ENCODE measurements around the gene TMEM26.
"Not testable (repeated sequence)": the region's sequence is repeated elsewhere in the genome, so short reads cannot be mapped to it uniquely, and the experiment has no call there.

Gene TMEM26

DNA sequence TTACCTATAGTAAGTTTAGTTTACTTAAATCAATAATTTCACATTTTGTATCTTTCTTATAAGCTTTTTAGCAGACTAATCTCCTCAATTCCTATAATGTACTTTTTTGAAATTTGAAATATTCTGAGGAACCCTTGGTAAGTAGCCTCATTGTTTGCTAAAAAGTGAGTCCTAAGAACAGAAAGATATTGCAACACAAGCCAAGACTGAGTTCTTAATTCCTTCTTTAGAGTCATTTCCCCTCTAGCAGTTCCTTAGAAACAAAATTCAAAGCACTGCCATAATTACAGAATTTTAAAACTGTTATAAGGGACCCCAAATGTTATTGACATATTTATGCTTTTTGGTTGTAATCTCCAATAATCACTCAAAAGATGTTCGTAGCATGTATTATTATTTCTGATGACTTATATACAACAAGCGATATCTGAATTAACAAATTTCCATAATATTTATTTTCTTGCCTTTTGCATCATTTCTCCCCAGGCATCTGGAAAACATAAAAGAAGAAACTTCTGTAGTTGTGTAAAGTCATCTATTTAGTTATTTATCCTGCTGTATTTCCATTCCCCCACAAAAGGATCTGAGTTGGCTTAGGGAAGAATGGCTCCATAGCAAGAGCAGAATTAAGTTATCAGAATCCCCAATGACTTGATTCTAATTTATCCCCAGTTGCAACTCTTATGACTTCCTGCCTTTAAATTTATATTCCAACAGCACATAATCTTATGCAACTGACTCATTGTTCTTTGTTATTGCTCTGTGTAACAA, 67.8 kb downstream of the TMEM26 start:
- DNase-seq (ENCODE audit: low read depth) = no peak
- TF ChIP-seq, protein P1, sequence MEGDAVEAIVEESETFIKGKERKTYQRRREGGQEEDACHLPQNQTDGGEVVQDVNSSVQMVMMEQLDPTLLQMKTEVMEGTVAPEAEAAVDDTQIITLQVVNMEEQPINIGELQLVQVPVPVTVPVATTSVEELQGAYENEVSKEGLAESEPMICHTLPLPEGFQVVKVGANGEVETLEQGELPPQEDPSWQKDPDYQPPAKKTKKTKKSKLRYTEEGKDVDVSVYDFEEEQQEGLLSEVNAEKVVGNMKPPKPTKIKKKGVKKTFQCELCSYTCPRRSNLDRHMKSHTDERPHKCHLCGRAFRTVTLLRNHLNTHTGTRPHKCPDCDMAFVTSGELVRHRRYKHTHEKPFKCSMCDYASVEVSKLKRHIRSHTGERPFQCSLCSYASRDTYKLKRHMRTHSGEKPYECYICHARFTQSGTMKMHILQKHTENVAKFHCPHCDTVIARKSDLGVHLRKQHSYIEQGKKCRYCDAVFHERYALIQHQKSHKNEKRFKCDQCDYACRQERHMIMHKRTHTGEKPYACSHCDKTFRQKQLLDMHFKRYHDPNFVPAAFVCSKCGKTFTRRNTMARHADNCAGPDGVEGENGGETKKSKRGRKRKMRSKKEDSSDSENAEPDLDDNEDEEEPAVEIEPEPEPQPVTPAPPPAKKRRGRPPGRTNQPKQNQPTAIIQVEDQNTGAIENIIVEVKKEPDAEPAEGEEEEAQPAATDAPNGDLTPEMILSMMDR (conservative IDR thresholded peaks at IDR 0.05; ENCODE audit: control insufficient read depth, insufficient read depth, low read depth, low read length) = no peak

DNA sequence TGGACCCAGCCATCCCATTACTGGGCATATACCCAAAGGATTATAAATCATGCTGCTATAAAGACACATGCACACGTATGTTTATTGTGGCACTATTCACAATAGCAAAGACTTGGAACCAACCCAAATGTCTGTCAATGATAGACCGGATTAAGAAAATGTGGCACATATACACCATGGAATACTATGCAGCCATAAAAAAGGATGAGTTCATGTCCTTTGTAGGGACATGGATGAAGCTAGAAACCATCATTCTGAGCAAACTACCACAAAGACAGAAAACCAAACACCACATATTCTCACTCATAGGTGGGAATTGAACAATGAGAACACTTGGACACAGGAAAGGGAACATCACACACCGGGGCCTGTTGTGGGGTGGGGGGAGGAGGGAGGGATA, 72.0 kb downstream of the TMEM26 start:
- DNase-seq (ENCODE audit: low read depth); H3K4me3 ChIP-seq (ENCODE audit: control insufficient read depth, low read depth, low read length): not testable (repeated sequence)

More for the DNA sequence above, 67.8 kb downstream of the TMEM26 start:
- no peak overlapping the region for H3K4me3 ChIP-seq (ENCODE audit: control insufficient read depth, low read depth, low read length)

DNA sequence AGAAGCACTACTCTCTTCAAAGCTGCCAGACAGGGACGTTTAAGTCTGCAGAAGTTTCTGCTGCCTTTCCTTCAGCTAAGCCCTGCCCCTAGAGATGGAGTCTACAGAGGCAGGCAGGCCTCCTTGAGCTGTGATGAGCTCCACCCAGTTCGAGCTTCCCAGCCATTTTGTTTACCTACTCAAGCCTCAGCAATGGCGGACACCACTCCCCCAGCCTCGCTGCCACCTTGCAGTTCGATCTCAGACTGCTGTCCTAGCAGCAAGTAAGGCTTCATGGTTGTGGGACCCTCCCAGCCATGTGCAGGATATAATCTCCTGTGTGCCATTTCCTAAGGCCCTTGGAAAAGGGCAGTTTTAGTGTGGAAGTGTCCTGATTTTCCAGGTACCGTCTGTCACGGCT, 74.3 kb downstream of the TMEM26 start:
- TF ChIP-seq, protein P1 (conservative IDR thresholded peaks at IDR 0.05; ENCODE audit: control insufficient read depth, insufficient read depth, low read depth, low read length) = no peak
- no peak overlapping the region for H3K4me3 ChIP-seq (ENCODE audit: control insufficient read depth, low read depth, low read length)
- no peak for DNase-seq (ENCODE audit: low read depth)

DNA sequence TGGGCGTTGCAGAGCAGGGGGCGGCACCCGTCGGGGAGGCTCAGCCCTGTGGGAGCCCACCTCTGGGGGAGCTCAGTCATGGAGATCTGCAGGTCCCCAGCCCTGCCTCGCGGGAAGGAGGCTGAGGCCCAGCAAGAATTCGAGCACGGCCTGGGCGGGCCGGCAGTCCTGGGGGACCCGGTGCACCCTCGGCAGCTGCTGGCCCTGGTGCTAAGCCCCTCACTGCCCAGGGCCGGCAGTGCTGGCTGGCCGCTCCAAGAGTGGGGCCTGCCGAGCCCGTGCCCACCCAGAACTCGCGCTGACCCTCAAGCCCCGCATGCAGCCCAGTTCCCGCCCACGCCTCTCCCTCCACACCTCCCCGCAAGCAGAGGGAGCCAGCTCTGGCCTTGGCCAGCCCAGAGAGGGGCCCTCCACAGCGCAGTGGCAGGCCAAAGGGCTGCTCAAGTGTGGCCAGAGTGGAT, 76.2 kb downstream of the TMEM26 start:
- TF ChIP-seq, protein P1 (conservative IDR thresholded peaks at IDR 0.05; ENCODE audit: control insufficient read depth, insufficient read depth, low read depth, low read length) = no peak
- no peak overlapping the region for H3K4me3 ChIP-seq (ENCODE audit: control insufficient read depth, low read depth, low read length)
- no peak for DNase-seq (ENCODE audit: low read depth)

DNA sequence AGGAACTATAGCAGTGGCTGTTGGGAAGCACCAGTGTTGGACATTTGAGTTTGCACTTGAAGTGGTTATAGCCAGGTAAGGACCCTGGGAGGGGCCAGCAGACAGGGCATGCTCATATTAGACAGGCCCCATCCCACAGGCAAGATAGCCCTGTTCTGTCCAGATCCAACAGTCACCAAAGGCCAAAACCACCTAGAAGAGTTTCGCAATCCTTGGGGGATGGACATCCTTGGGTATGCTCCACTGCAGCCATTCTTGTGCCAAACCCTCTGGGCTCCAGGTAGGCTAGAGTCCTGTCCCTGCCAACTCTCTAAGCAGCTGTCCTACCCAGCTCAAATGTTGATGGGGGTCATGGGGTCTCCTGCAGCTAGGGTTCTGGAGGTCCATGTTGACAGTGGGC, 76.8 kb downstream of the TMEM26 start:
- no peak for DNase-seq (ENCODE audit: low read depth)
- TF ChIP-seq, protein P1 (conservative IDR thresholded peaks at IDR 0.05; ENCODE audit: control insufficient read depth, insufficient read depth, low read depth, low read length) = no peak
- H3K4me3 ChIP-seq (ENCODE audit: control insufficient read depth, low read depth, low read length) = no peak overlapping the region

DNA sequence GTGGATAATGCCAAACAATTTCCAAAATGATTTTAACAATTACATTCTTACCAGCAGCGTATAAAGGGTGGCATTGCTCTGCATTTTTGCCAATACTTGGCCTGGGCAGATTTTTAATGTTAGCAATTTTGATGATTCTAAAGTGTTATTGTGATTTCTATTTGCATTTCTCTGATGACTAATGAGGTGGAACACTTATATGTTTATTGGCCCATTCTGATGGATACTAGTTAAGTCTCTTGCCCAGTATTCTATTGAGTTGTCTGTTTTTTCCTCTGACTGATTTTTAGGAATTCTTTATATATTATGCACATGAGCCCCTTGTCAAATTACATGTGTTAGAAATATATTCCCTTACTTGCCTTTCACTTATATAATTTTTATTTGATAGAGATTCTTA, 86.8 kb downstream of the TMEM26 start:
- DNase-seq (ENCODE audit: low read depth) = no peak
- TF ChIP-seq, protein P1 (conservative IDR thresholded peaks at IDR 0.05; ENCODE audit: control insufficient read depth, insufficient read depth, low read depth, low read length) = no peak
- H3K4me3 ChIP-seq (ENCODE audit: control insufficient read depth, low read depth, low read length) = no peak overlapping the region

DNA sequence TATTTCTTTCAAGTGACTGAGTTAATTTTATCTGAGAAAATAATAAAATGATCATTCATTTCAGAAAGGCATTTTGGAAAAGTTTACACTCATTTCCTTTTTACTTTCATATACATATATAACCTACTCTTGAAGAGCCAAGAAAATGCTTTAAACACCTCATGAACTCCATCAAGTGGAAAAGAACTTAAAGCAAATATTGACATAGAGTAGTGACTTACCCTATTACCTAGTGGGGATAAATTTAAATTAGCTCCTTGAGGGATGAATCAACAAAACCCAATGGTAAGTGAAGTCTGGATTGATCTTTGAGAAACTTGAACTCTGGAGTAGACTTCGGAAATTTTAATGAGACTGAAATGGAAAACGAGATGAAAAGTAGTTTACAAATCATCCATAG, 88.6 kb downstream of the TMEM26 start:
- no peak overlapping the region for H3K4me3 ChIP-seq (ENCODE audit: control insufficient read depth, low read depth, low read length)
- TF ChIP-seq, protein P1 (conservative IDR thresholded peaks at IDR 0.05; ENCODE audit: control insufficient read depth, insufficient read depth, low read depth, low read length) = no peak
- no peak for DNase-seq (ENCODE audit: low read depth)

Data from fibroblast of mammary gland (primary cell).